Right lobe of liver (tissue), 4 donors: ENCODE data around the gene CCL21.

Experiments
- POLR2A ChIP-seq: fragments of 450-650 bp; IDR thresholded peaks from one replicate; pipeline ENCODE4 v1.6.1; 2017; ENCODE audit warnings: antibody characterized with exemption, mild to moderate bottlenecking
- TF ChIP-seq, protein P1 (sequence below), 4 donors: fragments of 200-600 bp in 3 of 4; fragments of 450-650 bp in 1 of 4; IDR thresholded peaks; one replicate each; pipeline versions ENCODE4 v1.5.1 to v1.8.0; 2016 to 2022; ENCODE audit warnings: antibody characterized with exemption in 4 of 4, mild to moderate bottlenecking in 2 of 4
- donor health status: DM: no; HTN: no; CAD: no.
- donor health status: DM: no; HTN: no; CAD: no.
- donor health status: DM: no; HTN: yes; CAD: no.

DNA sequence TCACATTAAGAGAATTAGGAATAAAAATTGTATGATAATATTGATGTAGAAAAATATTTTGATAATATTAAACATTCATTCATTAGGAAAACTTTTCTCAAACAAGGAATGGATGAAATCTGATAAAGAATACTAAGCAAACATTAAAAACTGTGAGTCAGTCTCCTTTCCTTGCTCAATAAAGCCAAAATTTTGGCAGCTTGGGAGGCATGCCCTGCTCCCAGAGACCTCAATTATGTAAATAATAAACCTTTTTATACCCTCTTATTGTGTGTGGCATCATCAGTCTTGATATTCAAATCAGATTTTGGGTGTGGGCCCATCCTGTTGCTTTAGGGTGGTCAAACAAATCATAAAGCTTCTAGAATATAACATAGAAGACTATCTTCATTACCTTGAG is 36.6 kb upstream of the CCL21 start:
- TF ChIP-seq, protein P1, sequence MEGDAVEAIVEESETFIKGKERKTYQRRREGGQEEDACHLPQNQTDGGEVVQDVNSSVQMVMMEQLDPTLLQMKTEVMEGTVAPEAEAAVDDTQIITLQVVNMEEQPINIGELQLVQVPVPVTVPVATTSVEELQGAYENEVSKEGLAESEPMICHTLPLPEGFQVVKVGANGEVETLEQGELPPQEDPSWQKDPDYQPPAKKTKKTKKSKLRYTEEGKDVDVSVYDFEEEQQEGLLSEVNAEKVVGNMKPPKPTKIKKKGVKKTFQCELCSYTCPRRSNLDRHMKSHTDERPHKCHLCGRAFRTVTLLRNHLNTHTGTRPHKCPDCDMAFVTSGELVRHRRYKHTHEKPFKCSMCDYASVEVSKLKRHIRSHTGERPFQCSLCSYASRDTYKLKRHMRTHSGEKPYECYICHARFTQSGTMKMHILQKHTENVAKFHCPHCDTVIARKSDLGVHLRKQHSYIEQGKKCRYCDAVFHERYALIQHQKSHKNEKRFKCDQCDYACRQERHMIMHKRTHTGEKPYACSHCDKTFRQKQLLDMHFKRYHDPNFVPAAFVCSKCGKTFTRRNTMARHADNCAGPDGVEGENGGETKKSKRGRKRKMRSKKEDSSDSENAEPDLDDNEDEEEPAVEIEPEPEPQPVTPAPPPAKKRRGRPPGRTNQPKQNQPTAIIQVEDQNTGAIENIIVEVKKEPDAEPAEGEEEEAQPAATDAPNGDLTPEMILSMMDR (IDR thresholded peaks at IDR 0.05): no peak
- TF ChIP-seq POLR2A: no peak
